Keratinocyte (primary cell): Measurements from ENCODE around the gene TEAD2. TPM values are rescaled to one million over a fixed set of nuclear protein-coding genes. Genes with fewer than 3 reads are reported as not detected.
"Not testable (repeated sequence)": the region's sequence is repeated elsewhere in the genome, so short reads cannot be mapped to it uniquely, and the experiment has no call there.

Experiments
- DNase-seq: peaks from one replicate; pipeline ENCODE4 v3.0.0-alpha.2; 2011; ENCODE audit warnings: low read depth, missing footprints, low spot score
- FAIRE-seq: peaks from 2 replicates; lab custom pipeline; 2011; peaks lifted over from hg19 to GRCh38; lab: Jason Lieb, UNC
- H2AFZ ChIP-seq: 2 replicates; pipeline ENCODE4 v1.6.0; 2012; ENCODE audit warnings: low read length, control low read depth, inconsistent platforms; ENCODE audit not compliant: control insufficient read depth
- H3K27ac ChIP-seq: 2 replicates; pipeline ENCODE4 v1.5.1; 2011; ENCODE audit warnings: low read length; ENCODE audit not compliant: control insufficient read depth, insufficient read depth
- H3K27me3 ChIP-seq: 3 replicates; pipeline ENCODE4 v1.6.0; 2011; ENCODE audit warnings: low read length; ENCODE audit not compliant: control insufficient read depth, insufficient read depth; ENCODE audit errors: extremely low read depth
- H3K36me3 ChIP-seq, 2 experiments: 2 replicates in 1 of 2; 3 replicates in 1 of 2; pipeline ENCODE4 v1.5.1; 2011; ENCODE audit warnings: low read length in 2 of 2, mild to moderate bottlenecking in 1 of 2; ENCODE audit not compliant: control insufficient read depth in 2 of 2, insufficient read depth in 2 of 2; ENCODE audit errors: extremely low read depth in 1 of 2
- H3K4me1 ChIP-seq: 3 replicates; pipeline ENCODE4 v1.5.1; 2011; ENCODE audit warnings: low read length; ENCODE audit not compliant: control insufficient read depth, insufficient read depth; ENCODE audit errors: extremely low read depth
- H3K4me2 ChIP-seq: 3 replicates; pipeline ENCODE4 v1.6.0; 2011; ENCODE audit warnings: low read depth, low read length; ENCODE audit not compliant: control insufficient read depth, insufficient read depth; ENCODE audit errors: extremely low read depth
- H3K4me3 ChIP-seq, 3 experiments: fragments of 200-600 bp in 1 of 3; sonication (generic) in 1 of 3; 2 replicates in 2 of 3; 3 replicates in 1 of 3; pipeline ENCODE4 v1.5.1; 2011 to 2016; ENCODE audit warnings: low read length in 3 of 3, mild to moderate bottlenecking in 3 of 3, control low read depth in 2 of 3, inconsistent platforms in 1 of 3, low read depth in 1 of 3, mixed read lengths in 1 of 3, mixed run types in 1 of 3, moderate library complexity in 1 of 3; ENCODE audit not compliant: control insufficient read depth in 2 of 3, insufficient read depth in 2 of 3; ENCODE audit errors: extremely low read depth in 1 of 3
- H3K79me2 ChIP-seq: 2 replicates; pipeline ENCODE4 v1.6.0; 2012; ENCODE audit warnings: low read length; ENCODE audit not compliant: control insufficient read depth, insufficient read depth
- H3K9ac ChIP-seq: 3 replicates; pipeline ENCODE4 v1.6.0; 2011; ENCODE audit warnings: low read length; ENCODE audit not compliant: control insufficient read depth, insufficient read depth; ENCODE audit errors: extremely low read depth
- H3K9me1 ChIP-seq: 3 replicates; pipeline ENCODE4 v1.6.0; 2011; ENCODE audit warnings: low read length; ENCODE audit not compliant: control insufficient read depth, insufficient read depth; ENCODE audit errors: extremely low read depth
- H3K9me3 ChIP-seq: 2 replicates; pipeline ENCODE4 v1.5.1; 2012; ENCODE audit warnings: low read depth, low read length; ENCODE audit not compliant: control insufficient read depth
- H4K20me1 ChIP-seq: 3 replicates; pipeline ENCODE4 v1.6.0; 2011; ENCODE audit warnings: low read length; ENCODE audit not compliant: control insufficient read depth, insufficient read depth; ENCODE audit errors: extremely low read depth
- CTCF ChIP-seq, 3 experiments: IDR thresholded peaks in 1 of 3; conservative IDR thresholded peaks in 1 of 3; optimal IDR thresholded peaks in 1 of 3; 2 replicates in 2 of 3; 3 replicates in 1 of 3; pipeline versions ENCODE3 to v1.5.1; 2011; ENCODE audit warnings: low read length in 3 of 3, mild to moderate bottlenecking in 3 of 3, moderate library complexity in 2 of 3, control low read depth in 1 of 3, inconsistent platforms in 1 of 3; ENCODE audit not compliant: insufficient read depth in 2 of 3; ENCODE audit errors: extremely low read depth in 1 of 3
- EZH2 ChIP-seq: IDR thresholded peaks from one replicate; pipeline ENCODE4 v1.6.1; 2012; ENCODE audit warnings: inconsistent platforms, mild to moderate bottlenecking, low read length, moderate library complexity
- dilution Hi-C: fragments of 300-500 bp; cut with MboI; formaldehyde crosslinking; loops from one replicate; pipeline ENCODE4 v1.7.0; 2020; ENCODE audit warnings: low sequenced_read_pairs; ENCODE audit not compliant: extremely low pct_ligation_motif_present
- polyA plus RNA-seq, 5 experiments: library from polyadenylated mRNA; depleted of rRNA in 3 of 5; stranded (reverse) in 3 of 5; stranded (forward) in 1 of 5; unstranded in 1 of 5; fragments of >200 nt; gene quantifications; 1 replicate in 1 of 5; 2 replicates in 3 of 5; 3 replicates in 1 of 5; pipeline versions ENCODE4 v1.2.1 to v1.2.3, GENCODE V29; 2011 to 2012; ENCODE audit warnings: missing spikeins in 2 of 5, low read depth in 1 of 5, low replicate concordance in 1 of 5

TEAD2 gene
- polyA plus RNA-seq, 1 donor (not counting 4 experiments of a cell fraction or from before 2014, with no cell fraction given) = 6.4 TPM

DNA sequence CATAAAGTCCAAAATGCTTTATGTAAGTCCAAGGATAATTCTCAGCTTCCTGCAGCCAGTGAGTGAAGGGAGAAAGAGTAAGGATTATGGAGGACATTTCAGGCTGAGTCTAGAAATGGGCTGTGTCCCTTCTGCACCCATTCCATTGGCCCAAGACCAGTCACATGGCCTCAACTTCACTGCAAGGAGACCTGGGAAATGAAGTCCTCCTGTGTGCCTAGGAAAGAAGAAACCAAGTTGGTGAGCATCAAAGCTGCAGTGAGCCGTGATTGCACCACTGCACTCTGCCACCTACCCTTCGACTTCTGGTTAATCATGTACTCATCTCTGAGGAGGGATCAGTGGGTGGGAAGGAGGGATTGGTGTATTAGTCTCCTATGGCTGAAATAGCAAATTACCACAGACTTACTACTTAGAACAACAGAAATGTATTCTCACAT is 30.6 kb downstream of the TEAD2 start:
- H3K36me3 ChIP-seq = no peaks in the 10 kb centered on the region
- no peak overlapping the region for H3K27ac ChIP-seq
- no peak overlapping the region for H3K9ac ChIP-seq
- TF ChIP-seq CTCF (optimal IDR thresholded peaks at IDR 0.05 in 1 of 3, IDR thresholded peaks at IDR 0.05 in 1 of 3, conservative IDR thresholded peaks at IDR 0.05 in 1 of 3; ENCODE audit: extremely low read depth in 1 of 3, insufficient read depth in 2 of 3, low read length in 3 of 3) (no peak), EZH2 (no peak)
- dilution Hi-C loops = no loop called here
- no peak overlapping the region for H3K4me3 ChIP-seq
- H3K27me3 ChIP-seq = no peaks in the 10 kb centered on the region
- no peaks in the 10 kb centered on the region for H3K79me2 ChIP-seq
- H3K9me1 ChIP-seq = no peaks in the 10 kb centered on the region
- no peaks in the 10 kb centered on the region for H3K4me1 ChIP-seq
- H4K20me1 ChIP-seq = no peaks in the 10 kb centered on the region
- no peak overlapping the region for H2AFZ ChIP-seq
- FAIRE-seq = no peak
- H3K4me2 ChIP-seq = no peak overlapping the region
- no peaks in the 10 kb centered on the region for H3K9me3 ChIP-seq
- no peak for DNase-seq

GRCh38 chr19:49331187-49331586 is 31.0 kb downstream of the TEAD2 start:
- FAIRE-seq, H3K4me1 ChIP-seq, H2AFZ ChIP-seq, H3K36me3 ChIP-seq, H3K27me3 ChIP-seq, DNase-seq, H4K20me1 ChIP-seq, H3K9me1 ChIP-seq, H3K9me3 ChIP-seq, H3K27ac ChIP-seq, H3K4me3 ChIP-seq, dilution Hi-C loops, H3K79me2 ChIP-seq, H3K9ac ChIP-seq, H3K4me2 ChIP-seq: not testable (repeated sequence)

- Histone ChIP-seq H3K79me2 (no peaks in the 10 kb centered on the region), H3K27me3 (no peaks in the 10 kb centered on the region), H3K4me3 (no peak overlapping the region), H4K20me1 (no peaks in the 10 kb centered on the region), H3K9me1 (no peaks in the 10 kb centered on the region), H3K36me3 (no peaks in the 10 kb centered on the region), H3K27ac (no peak overlapping the region), H2AFZ (no peak overlapping the region), H3K9me3 (no peaks in the 10 kb centered on the region), H3K4me2 (no peak overlapping the region), H3K9ac (no peak overlapping the region), H3K4me1 (no peaks in the 10 kb centered on the region)
- no peak for DNase-seq
- no peak for TF ChIP-seq EZH2
- TF ChIP-seq CTCF (optimal IDR thresholded peaks at IDR 0.05 in 1 of 3, IDR thresholded peaks at IDR 0.05 in 1 of 3, conservative IDR thresholded peaks at IDR 0.05 in 1 of 3; ENCODE audit: extremely low read depth in 1 of 3, insufficient read depth in 2 of 3, low read length in 3 of 3) = no peak
- no peak for FAIRE-seq
- dilution Hi-C loops = no loop called here
These were observed 33.5 kb downstream of the TEAD2 start for GRCh38 chr19:49328741-49329140.
